ENCODE data around the gene IER2. TPM values are rescaled to one million over a fixed set of nuclear protein-coding genes. Genes with fewer than 3 reads are reported as not detected.

The IER2 gene
- total RNA-seq (2022; extraction: Qiagen RNA extraction): 32.1 to 46.5 TPM (median 41.5 TPM) in 5 replicates

GRCh38 chr19:13150187-13150930 is at the start of gene IER2, which contains the start of gene STX10:
TSS of gene IER2 (plus strand) at chr19:13150411. CDS start at chr19:13153187, 2,776 bp downstream.
TSS of gene STX10 (minus strand) at chr19:13150375. CDS start at chr19:13150173, 202 bp downstream.

GRCh38 chr19:13102666-13103580 is 47.3 kb upstream of the IER2 start, which contains the start of gene LYL1:
TSS of gene LYL1 (minus strand) at chr19:13102858. CDS start at chr19:13101171, 1,687 bp downstream.

GRCh38 chr19:13116282-13117175 is 33.7 kb upstream of the IER2 start, which contains the start of gene TRMT1:
TSS of gene TRMT1 (minus strand) at chr19:13116740. CDS start at chr19:13116399, 341 bp downstream.

GRCh38 chr19:13117772-13118423 is 32.3 kb upstream of the IER2 start, which contains the start of gene NACC1:
TSS of gene NACC1 (plus strand) at chr19:13118264. CDS start at chr19:13135208, 16,944 bp downstream.

Other genes with a start within 250 kb of the IER2 start
- 0.18 to 0.65 TPM (median 0.44 TPM) in 5 replicates for gene SYCE2, start 231.1 kb upstream of the IER2 start, total RNA-seq (2022; extraction: Qiagen RNA extraction)
- 66.6 to 76.5 TPM (median 69.3 TPM) in 5 replicates for gene FARSA, start 216.7 kb upstream of the IER2 start, total RNA-seq (2022; extraction: Qiagen RNA extraction)
- 488 to 572 TPM (median 509 TPM) in 5 replicates for gene CALR, start 211.8 kb upstream of the IER2 start, total RNA-seq (2022; extraction: Qiagen RNA extraction)
- gene RAD23A, start 204.5 kb upstream of the IER2 start, total RNA-seq (2022; extraction: Qiagen RNA extraction): 74.5 to 80.5 TPM (median 76.9 TPM) in 5 replicates
- 26.3 to 58.4 TPM (median 52.1 TPM) in 5 replicates for gene GADD45GIP1, start 193.2 kb upstream of the IER2 start, total RNA-seq (2022; extraction: Qiagen RNA extraction)
- gene DAND5, start 180.8 kb upstream of the IER2 start, total RNA-seq (2022; extraction: Qiagen RNA extraction): 0.07 TPM in 1 of 5 replicates, not detected in the others
- 2.7 to 4.4 TPM (median 4.3 TPM) in 5 replicates for gene NFIX, start 154.9 kb upstream of the IER2 start, total RNA-seq (2022; extraction: Qiagen RNA extraction)
- 0.67 to 1.1 TPM (median 0.71 TPM) in 5 replicates for gene LYL1, start 47.6 kb upstream of the IER2 start, total RNA-seq (2022; extraction: Qiagen RNA extraction)
- gene TRMT1, start 33.7 kb upstream of the IER2 start, total RNA-seq (2022; extraction: Qiagen RNA extraction): 34.8 to 42.7 TPM (median 36.4 TPM) in 5 replicates
- gene NACC1, start 32.1 kb upstream of the IER2 start, total RNA-seq (2022; extraction: Qiagen RNA extraction): 29.0 to 39.7 TPM (median 38.2 TPM) in 5 replicates
- gene STX10, start within 50 bp of the IER2 start, total RNA-seq (2022; extraction: Qiagen RNA extraction): 41.0 to 54.7 TPM (median 52.0 TPM) in 5 replicates